ENCODE measurements around the gene CCNG2.
"Not testable (repeated sequence)": the region's sequence is repeated elsewhere in the genome, so short reads cannot be mapped to it uniquely, and the experiment has no call there.

Gene CCNG2

GRCh38 chr4:77156912-77157858 is at the start of gene CCNG2:
TSS of gene CCNG2 (plus strand) at chr4:77157207. CDS start at chr4:77158533, 1,326 bp downstream.
- DNase-seq (ENCODE audit: low read depth in 4 of 4, low spot score in 1 of 4) = peak; percentile 52 to 71 (median 64)

- no peak for DNase-seq (ENCODE audit: low read depth in 4 of 4, low spot score in 1 of 4)
These were observed 46.3 kb upstream of the CCNG2 start for GRCh38 chr4:77110730-77111129.

DNA sequence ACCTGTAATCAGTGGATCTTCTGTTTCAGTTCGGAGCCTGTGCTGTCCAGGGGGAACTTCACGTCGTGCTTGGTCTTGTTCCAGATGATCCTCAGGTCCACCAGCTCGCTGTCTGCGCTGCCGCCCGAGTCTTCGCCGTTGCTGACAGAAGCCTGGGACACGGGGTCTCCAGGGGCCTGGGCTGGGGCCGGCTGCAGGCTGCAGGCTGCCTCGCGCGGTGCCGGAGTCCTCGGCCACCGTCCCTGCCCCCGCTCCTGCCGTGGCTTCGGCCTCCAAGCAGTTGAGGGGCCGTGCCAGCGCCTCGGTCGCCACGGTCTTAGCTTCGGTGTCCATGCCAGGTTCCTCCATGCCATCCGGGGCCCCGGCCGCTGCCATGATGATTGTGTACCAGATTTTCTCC is 43.9 kb upstream of the CCNG2 start:
- DNase-seq (ENCODE audit: low read depth in 4 of 4, low spot score in 1 of 4) = no peak

GRCh38 chr4:77117721-77118120 is 39.3 kb upstream of the CCNG2 start:
- DNase-seq (ENCODE audit: low read depth in 4 of 4, low spot score in 1 of 4) = no peak

DNA sequence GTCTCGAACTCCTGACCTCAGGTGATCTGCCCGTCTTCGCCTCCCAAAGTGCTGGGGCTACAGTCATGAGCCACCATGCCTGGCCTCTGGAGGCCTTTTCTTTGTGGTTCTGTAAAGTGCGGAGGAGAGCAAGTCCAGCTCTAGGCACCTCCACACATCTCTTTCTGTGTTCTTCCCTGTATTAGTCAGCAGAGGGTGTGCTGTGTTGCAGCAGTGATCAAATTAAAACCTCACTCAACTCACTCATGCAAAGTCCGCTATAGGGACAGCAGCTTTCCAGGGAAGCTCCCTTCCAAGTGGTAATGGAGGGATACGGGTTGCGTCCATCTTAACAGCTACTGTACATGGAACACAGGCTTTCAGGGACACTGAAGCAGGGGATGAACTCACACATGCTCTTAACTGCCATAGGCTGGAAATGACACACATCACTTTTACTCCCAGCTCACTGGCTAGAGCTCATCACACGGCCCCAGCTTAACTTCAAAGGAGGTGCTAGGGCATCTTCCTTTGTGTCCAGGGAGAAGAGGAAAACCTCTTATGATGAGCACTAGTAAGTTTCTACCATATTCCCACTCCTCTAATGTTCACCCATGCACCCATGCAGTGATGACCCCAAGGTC is 36.0 kb upstream of the CCNG2 start:
- DNase-seq (ENCODE audit: low read depth in 4 of 4, low spot score in 1 of 4) = no peak

- no peak for DNase-seq (ENCODE audit: low read depth in 4 of 4, low spot score in 1 of 4)
These were observed 35.2 kb upstream of the CCNG2 start for GRCh38 chr4:77121736-77122240.

DNA sequence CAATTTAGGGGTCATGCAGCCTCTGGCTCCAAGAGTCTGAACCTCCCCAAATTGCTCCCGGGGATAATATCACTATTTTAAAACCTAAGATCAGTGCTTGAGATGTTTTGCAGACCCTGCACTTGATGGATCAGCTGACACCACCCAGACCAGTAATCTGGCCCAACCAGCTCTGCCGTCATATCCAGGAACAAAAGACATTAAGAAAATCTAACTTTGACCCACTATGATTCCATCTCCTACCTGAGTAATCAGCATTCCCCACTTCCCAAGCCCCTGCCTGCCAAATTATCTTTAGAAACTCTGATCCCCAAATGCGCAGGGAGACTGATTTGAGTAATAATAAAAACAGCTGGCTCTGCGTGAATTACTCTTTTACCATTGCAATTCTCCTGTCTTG is 34.4 kb upstream of the CCNG2 start:
- DNase-seq (ENCODE audit: low read depth in 4 of 4, low spot score in 1 of 4) = no peak

DNA sequence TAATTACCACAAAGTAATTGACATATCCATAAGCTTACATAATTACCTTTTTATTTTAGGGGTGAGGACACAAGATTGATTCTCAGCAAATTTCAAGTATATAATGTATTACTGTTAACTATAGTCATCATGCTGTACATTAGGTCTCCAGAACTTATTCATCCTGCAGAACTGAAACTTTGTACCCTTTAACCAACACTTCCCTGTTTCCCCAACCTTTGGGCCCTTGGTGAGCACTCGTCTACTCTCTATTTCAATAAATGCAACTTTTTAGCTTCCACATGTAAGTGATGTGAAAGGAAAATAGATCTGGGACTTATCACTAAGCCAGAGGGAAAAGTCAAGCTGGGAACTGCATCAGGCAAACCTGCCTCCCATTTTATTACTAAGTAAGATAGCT is 33.6 kb upstream of the CCNG2 start:
- no peak for DNase-seq (ENCODE audit: low read depth in 4 of 4, low spot score in 1 of 4)

DNA sequence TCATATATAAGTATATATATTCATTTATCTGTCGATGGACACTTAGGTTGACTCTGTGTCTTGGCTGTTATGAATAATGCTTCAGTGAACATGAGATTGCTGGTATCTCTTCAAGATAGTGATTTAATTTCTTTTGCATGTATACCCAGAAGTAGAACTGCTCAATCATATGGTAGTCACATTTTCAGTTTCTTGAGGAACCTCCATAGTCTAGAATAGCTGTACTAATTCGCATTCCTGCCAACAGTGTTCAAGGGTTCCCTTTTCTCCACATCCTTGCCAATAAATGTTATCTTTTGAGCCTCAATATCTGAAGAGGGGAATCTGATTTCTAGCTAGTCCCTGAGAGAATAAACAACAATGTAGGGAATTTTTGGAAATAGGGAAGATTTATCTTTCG is 32.4 kb upstream of the CCNG2 start:
- DNase-seq (ENCODE audit: low read depth in 4 of 4, low spot score in 1 of 4) = no peak

GRCh38 chr4:77125961-77126360 is 31.0 kb upstream of the CCNG2 start:
- no peak for DNase-seq (ENCODE audit: low read depth in 4 of 4, low spot score in 1 of 4)

DNA sequence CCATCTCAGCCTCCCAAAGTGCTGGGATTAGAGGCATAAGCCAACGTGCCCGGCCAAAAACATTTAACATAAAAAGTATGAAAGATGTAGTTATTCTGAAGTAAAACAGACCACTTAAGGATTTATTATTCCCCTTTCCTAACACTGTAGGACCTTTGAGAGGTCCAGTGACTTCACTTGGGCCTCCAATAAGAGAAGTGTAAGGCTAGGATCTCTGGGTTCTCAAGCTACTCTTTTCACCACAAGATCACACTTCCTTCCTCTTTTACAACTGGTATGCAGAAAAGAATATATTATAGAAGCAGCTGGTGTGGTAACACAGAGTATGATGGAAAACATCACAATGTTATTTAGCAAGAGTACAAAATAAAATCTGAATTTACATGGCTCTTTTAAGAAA is 30.2 kb upstream of the CCNG2 start:
- DNase-seq (ENCODE audit: low read depth in 4 of 4, low spot score in 1 of 4) = no peak

- DNase-seq (ENCODE audit: low read depth in 4 of 4, low spot score in 1 of 4) = no peak
These were observed 29.8 kb upstream of the CCNG2 start for GRCh38 chr4:77127215-77127614.

- no peak for DNase-seq (ENCODE audit: low read depth in 4 of 4, low spot score in 1 of 4)
These were observed 29.0 kb upstream of the CCNG2 start for GRCh38 chr4:77127837-77128621.

DNA sequence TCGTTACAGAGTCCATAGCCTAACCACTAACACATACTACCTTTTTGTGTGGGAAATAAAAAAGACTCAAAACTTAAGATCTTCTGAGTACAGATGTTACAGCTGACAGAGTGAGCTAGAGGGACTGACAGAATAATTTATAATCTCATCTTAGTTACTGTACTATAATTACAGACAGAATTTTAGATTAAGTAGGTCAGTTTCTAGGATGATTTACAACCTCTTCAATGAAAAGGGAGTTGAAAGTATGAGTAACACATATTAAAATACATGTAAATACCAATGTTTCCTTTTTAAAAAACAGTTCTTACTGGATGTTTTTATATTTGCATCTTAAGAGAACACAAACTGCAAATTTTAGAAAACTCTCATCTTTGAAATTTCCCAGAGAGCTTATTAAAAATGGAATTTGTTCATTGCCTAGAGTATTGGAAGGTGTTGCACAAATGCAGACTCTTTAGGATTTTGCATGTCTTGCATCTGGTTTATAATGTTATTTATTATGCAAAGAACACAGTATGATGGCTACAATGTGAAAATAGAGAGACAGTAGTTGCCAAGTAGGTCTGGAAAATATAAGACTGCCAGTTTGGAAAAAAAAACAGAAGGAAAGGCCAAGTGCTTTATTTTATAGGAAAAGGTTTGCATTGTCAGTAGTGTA is 24.2 kb upstream of the CCNG2 start:
- DNase-seq (ENCODE audit: low read depth in 4 of 4, low spot score in 1 of 4) = no peak

GRCh38 chr4:77137448-77137847 is 19.6 kb upstream of the CCNG2 start:
- DNase-seq (ENCODE audit: low read depth in 4 of 4, low spot score in 1 of 4) = not testable (repeated sequence)

DNA sequence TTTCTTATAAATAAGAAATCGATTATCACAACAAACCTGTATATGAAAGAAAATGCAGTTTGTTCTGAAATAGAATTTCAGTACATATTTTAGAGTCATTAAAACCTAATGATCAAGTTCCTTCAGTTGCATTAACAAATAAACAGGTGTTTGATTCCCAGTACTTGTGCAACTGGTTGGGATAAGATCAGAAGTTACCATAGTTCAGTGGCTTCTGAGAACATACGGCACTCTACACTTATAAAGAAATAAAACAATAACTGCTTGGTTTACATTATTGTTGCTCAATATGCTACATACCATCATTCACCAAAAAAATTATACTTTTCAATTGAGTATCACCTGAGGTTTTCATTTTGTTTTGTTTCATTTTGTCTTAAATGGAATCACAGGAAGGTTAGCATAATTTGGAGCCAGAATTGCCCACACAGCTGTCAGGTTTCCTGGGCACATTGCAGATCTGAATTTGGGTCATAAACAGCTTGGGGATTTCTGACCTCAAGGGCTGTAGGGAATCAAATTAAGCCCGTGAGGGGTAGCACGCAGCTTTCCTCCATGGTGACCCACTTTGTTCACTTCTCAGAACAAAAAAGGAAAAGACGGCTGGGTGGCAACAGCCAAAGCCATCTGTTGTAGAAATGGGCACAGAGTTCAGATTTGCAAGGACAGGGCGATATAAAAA is 14.9 kb upstream of the CCNG2 start:
- no peak for DNase-seq (ENCODE audit: low read depth in 4 of 4, low spot score in 1 of 4)

GRCh38 chr4:77142646-77143028 is 14.4 kb upstream of the CCNG2 start:
- DNase-seq (ENCODE audit: low read depth in 4 of 4, low spot score in 1 of 4) = no peak

DNA sequence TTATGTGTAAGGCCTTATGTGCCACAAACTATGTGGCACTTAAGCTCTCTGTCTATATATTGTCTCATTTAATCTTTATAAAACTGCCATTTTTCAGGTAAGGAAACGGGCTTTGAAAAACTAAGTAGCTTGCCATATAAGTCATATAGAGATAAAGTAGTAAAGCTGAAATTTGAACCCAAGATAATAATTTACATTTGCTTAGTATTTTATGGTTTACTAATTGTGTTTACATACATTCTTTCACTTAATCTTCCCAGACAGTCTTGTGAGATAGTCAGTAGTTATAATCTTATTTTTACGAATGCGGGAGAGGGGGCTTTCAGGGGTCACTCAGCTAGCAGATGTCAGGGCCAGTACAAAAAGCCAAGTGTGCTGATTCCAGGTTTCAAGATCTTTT is 13.9 kb upstream of the CCNG2 start:
- no peak for DNase-seq (ENCODE audit: low read depth in 4 of 4, low spot score in 1 of 4)

DNA sequence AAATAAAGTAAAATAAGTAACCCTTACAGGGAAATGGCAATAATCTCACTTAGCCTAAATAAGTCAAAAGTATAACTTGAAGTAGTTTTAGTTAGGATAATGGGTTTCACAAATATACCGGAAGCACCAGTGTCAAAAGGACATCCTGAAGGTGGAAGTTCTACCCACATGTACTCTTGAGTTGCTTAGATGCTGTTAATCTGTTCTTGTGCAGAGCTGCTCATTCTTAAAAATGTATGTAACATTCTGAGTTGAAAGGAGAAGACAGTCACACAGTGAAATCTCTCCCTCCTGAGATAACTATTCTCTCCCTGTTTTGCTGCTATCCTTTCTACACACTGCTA is 11.2 kb upstream of the CCNG2 start:
- no peak for DNase-seq (ENCODE audit: low read depth in 4 of 4, low spot score in 1 of 4)

DNA sequence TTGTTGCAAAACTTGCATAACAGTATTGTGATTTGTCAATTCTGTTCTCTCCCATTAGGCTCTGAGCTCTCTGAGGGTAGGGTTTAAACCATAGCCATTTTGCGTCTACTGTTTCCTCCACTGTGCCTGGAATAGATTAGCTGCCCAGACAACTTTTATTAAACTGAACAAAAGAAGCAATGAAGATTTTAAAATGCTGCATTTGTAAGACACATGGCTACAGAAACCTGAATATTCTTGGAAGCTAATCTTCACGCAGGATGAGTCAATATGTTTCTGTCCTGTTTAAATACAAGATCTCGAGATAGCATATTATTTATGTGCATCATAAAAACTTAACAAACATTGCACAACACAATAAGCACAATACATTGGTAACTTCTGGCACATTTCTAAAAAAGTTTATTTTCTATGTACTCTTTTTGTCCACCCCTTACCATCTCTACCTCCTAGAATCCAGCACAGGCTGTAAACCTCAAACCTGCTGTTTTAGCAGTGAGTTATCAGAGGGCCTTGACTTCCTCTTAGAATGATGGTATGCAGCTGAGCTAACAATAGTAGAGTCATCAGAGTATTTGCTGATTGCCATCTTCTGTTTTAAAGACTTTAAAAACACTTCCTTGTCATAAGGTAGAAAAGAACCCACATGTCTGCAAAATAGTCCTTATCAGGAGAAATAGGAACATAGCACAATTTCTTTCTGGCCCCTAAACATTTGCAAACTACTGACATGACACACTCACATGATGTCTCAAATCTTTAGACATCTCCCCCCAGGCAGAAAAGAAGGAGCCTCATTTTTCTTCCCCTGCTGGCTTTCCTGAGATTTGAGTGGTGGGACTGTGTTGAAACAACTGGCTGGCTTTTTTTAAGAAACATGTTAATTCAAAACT is 10.6 kb upstream of the CCNG2 start:
- no peak for DNase-seq (ENCODE audit: low read depth in 4 of 4, low spot score in 1 of 4)
